HPDE6-E6E7 (cell line): ENCODE data around the gene PLEKHA1.
A peak's percentile ranks its signal among the peaks of the same experiment; 100 is the strongest.

Experiments used
- DNase-seq: peaks from one replicate; pipeline ENCODE4 v3.0.0; 2011; ENCODE audit warnings: missing footprints; ENCODE audit errors: extremely low spot score

Gene PLEKHA1

DNA sequence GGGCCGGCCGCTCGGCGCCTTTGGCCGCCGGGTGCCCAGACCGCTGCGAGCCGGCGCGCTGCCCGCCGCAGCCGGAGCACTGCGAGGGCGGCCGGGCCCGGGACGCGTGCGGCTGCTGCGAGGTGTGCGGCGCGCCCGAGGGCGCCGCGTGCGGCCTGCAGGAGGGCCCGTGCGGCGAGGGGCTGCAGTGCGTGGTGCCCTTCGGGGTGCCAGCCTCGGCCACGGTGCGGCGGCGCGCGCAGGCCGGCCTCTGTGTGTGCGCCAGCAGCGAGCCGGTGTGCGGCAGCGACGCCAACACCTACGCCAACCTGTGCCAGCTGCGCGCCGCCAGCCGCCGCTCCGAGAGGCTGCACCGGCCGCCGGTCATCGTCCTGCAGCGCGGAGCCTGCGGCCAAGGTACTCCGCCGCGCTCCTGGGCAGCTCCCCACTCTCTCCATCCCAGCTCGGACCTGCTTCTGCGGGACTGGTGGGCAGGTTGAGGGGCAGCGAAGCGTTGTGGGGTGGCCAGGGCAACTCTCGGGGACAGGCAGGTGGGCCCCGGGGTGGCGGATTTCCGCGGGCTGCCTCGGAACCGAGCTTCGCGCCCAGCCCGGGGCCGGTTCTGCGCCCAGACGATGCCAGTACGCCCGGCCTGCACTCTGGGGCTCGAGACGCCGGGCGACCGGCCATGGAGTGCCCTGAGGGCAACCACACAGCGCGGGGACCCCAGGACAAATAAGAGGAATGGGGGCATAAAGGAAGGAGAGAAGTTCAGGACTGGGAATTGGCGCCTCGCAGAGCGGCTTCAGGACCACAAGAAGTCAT is 87.4 kb downstream of the PLEKHA1 start:
- DNase-seq, result no peak

DNA sequence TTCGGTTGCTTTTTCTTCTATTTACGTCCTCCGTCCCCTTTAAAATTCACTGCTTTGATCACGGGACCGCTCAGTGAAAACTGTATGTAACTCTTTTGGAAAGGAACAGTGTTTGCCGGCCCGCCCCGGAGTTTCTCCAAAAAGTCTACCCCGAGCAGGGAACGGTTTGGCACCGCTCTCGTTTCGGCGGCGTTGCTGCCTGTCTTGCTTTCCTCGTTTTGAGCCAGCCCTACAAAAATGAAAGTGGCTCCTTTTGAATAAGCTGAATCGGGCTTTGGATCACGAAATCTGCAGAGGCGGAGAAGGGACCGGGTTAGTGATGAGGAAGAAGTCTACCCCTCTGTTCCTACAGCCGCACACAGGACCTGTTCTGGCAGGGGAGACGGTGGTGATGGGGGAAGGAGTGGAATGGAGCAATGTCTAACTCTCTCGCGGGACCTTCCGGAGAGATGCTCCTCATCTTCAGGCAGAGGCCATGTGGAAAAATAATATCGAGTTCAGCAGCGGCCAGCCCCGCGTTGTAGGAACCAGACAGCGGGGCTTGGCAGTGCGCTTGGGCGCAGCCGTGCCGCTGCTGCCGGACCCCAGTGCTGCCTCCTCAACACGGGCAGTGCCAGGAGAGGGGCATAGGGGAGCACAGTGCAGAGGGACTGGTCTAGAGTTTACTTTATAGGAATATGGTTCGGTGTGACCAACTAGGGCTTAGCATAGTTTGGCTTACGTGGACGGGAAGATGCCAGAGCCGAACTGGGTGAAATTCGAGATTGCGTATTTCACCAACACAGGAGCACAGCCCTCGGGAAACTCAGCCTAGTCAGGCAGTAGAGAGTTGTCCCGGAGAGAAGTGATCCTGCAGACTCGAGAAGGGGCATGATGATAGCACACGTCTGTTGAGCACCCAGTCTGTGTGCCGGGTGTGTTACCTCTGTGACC is 88.3 kb downstream of the PLEKHA1 start:
- DNase-seq, result no peak

GRCh38 chr10:122463466-122464249 is 89.2 kb downstream of the PLEKHA1 start:
- no peak for DNase-seq

DNA sequence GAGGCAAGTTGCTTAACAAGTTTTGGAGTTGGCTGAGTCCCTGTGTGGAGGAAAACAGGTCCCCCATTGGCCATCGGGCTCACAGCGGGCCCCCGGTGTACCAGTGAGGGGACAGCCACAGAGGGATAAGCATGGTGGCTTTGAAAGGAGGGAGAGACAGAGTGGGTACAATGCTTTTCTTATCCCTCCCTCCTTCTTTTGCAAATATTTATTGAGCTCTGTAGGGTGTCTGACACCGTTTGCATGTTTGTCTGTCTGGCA is 89.7 kb downstream of the PLEKHA1 start:
- no peak for DNase-seq

- no peak for DNase-seq
Measured at GRCh38 chr10:122464586-122464985, 90.1 kb downstream of the PLEKHA1 start.

DNA sequence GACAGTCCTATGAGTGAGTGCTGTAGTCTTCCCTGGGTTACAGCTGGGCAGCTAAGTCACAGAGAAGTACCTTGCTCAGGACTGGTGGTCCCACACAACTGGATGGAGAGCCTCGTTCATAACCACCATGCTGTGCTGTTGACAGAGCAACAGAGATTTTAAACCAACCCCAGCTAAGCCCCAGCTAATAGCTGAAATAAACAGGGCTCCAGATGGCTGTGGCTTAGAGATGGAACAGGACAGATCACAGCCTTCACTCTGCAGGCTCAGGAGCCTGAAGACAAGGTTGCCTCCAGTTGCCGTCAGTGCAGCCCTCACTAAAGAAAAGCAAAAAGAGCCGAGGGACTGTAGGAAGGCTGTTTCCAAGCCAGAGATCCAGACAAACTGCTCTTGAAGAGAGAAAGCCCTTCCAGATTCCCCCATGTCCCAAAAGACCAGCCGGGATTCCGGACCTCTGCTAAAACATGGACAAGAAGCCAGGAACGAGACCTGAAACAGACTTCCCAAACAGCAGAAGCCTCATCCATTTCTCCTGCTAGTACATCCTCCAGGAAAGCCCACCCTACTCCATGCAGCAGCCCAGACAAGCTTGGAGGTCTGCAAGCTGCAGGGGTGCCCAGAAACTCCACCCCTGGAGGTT is 91.0 kb downstream of the PLEKHA1 start:
- DNase-seq, result no peak

GRCh38 chr10:122466951-122467381 is 92.5 kb downstream of the PLEKHA1 start:
- no peak for DNase-seq

DNA sequence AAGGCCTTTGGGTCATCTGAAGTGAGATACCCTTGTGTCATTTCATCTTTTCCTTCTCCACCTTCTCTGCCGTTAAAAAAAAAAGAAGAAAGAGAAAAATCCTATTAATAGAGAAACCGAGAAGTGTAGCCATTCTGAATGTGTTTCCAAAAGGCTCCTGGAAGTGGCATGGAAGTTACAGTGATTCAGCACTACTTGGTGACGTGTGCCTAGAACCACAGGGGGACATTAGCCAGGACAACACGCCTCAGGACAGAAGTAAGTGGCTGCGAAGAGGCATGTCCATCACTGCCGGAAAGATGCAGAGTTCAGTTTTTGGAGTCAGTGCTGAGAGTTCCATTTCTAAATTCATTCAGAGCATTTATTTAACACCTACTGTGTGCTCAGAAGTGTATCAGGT is 93.2 kb downstream of the PLEKHA1 start:
- no peak for DNase-seq

GRCh38 chr10:122468307-122468925 is 93.9 kb downstream of the PLEKHA1 start:
- DNase-seq, result no peak

DNA sequence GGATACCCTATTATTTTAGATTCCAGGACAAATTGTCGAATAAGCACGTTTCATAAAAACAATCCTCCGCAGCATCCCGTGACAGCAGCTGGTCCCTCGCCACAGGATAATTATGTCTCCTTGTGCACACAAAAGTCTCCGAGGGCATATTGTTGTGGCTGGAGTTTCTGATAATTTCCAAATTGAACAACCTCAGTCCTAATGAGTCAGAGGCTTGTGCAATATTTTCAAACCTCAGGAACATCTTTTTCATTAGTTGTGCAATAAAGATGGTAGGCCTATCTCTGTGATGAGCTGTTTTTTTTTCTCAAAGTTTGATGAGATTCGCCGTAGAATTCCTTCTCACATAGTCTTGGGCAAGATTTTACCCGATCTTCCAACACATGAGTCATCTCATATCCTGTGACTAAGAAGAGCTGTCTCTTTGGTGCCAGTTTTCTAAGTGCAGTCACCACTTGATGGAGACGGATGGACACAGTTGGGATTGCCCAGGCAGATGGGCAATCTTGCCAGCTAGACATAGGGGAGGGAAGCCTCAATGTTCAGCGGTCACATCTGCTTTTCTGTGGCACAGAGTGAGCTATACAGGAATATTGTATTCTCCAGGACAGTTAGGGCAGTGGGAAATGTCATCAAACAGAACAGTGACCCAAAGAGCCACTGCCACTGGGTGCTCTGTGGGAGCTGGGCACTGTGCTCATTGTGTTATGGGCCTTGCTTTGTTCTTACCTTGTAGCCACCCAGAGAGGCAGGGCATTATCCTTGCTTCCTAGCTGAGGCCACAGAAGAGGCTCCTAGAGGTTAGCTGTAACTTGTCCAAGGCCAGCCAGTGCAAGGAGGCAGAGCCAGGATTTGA is 94.6 kb downstream of the PLEKHA1 start:
- DNase-seq, result peak; percentile 78

DNA sequence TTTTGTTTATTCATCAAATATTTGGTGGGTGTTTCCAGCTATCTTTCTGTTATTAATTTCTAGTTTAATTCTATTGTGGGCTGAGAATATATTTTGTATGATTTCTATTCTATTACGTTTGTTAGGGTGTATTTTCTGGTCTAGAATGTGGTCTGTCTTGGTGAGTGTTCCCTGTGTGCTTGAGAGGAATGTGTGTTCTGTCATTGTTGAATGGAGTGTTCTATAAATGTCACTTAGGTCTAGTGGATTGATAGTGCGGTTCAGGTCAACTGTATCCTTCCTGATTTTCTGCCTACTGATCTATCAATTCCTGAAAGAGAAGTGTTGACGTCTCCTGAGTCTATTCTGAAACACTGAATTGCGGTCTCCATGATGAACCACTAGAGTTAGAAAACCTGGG is 95.3 kb downstream of the PLEKHA1 start:
- DNase-seq, result no peak

DNA sequence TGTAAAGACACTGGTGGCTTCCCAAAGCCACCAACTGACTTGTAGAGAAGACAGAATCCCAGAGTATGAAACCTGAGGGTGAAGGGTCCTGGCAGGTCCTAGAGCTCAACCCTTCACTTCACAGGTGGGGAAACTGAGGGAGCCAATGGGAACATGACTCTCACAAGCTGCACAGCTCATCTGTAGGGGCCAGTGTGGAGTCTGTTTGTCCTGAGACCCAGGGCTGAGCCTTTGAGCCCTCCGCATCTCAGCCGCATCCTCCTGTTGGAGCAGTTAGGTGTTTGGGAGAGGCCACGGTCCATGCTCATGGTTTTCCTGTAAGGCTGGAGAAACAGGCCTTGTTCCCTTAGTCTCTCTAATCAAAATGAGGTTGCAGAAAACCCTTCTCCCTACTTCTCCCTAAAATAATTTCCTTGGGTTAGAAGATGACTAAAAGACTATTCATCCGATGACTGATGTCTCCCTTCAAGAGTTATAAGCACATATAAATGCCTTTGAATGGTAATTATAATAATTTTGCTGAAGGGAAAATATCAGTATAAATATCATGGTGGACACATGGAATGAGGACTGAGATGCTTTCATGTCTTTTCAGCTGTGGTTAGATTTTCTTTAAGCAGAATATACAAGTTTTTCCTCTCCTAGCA is 97.1 kb downstream of the PLEKHA1 start:
- no peak for DNase-seq

DNA sequence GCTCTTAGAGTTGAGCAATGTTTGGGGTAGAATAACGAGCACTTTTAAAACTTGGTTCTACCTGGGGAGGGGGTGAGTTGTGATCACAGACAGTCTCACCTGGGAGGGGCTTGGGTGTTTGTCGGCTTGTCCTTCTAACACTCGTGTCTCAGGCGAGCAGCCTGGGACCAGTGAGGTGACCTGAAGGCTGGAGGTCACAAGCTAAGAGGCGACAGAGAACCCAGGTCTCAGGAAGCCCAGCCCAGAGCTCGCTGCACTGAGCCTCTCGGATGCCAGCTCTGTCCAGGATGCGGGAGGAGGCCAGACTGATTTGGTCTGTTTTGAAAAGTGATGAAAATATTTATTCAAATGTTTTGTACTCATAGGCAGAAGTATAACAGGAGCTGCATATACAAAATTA is 98.6 kb downstream of the PLEKHA1 start:
- DNase-seq, result no peak

DNA sequence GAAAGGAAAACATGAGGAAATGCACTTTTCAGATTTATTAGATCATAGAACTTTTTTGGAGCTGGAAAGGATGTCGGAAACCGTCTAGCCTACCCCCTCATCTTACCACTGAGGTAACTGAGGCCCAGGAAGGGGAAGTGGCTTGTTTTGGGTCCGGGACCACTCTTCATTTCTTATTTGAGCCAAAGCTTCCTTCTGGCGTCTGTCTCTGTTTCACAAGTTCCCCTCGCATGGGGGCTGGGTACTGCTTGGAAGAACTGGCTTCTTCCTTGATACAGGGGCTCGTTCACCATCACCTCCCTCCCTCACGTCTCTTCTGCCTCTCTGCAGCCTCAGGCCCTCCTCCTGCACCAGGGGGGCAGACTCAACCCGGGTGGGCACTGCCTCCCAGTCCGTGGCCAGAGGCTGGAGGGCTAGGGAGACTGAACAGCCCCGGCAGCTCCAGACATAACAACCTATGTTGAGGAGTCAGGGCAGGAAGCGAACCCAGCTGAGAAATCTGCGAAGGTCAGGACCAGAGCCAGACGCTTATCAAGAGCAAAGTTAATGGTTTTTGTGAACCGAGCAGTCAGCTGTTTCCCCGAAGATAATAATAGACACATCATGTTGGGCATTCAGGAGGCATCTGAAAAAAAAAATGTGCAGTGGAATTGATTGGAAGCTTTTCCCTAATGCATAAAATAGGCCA is 99.8 kb downstream of the PLEKHA1 start:
- DNase-seq, result no peak

- no peak for DNase-seq
Measured at GRCh38 chr10:122475100-122475499, 100.6 kb downstream of the PLEKHA1 start.

DNA sequence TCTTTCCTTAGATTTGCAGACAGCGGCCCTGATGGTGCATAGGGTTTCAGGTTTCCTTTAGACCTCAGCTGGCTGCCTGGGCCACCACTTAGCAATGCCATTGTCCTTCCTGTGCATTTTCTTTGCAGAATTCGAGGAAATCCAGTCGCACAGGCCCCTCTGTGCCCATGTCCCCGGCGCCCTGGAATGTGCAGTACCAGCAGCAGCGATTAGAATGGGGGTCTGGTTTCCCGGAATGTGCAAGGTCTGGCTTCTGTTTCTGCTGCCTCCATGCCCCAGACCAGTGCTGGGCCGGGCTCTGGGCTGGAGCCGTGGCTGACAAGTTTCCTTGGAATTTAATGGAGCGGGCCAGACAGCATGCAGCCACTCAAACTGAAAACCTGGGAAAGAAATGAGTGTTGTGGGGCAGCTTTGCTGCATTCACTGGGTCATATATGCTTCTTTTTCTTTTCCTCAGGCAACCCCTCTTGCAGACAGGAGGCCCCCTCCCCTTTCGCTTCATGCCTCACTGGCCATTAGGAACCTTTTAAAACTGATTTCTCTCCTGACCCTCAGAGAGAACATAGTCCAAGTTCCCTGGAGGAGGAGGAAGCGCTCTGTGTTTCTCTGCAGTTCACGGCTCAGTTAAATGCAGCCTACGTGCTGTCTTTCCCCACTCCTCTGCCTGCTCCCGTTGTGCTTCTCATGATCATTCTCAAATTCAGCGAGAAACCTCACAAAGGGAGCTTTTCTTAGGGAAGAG is 101.3 kb downstream of the PLEKHA1 start:
- DNase-seq, result no peak

GRCh38 chr10:122476333-122476695 is 101.8 kb downstream of the PLEKHA1 start:
- peak; percentile 81 for DNase-seq

- DNase-seq, result no peak
Measured at GRCh38 chr10:122477436-122477835, 102.9 kb downstream of the PLEKHA1 start.

- DNase-seq, result no peak
Measured at GRCh38 chr10:122478971-122479370, 104.5 kb downstream of the PLEKHA1 start.
